ENCODE measurements around the gene SCT. TPM values are rescaled to one million over a fixed set of nuclear protein-coding genes. Genes with fewer than 3 reads are reported as not detected.
A peak's percentile ranks its signal among the peaks of the same experiment; 100 is the strongest.

The SCT gene
- total and polyA plus RNA-seq, 10 donors = 1.1 to 3.8 (median 1.7) TPM; not detected in 3

DNA sequence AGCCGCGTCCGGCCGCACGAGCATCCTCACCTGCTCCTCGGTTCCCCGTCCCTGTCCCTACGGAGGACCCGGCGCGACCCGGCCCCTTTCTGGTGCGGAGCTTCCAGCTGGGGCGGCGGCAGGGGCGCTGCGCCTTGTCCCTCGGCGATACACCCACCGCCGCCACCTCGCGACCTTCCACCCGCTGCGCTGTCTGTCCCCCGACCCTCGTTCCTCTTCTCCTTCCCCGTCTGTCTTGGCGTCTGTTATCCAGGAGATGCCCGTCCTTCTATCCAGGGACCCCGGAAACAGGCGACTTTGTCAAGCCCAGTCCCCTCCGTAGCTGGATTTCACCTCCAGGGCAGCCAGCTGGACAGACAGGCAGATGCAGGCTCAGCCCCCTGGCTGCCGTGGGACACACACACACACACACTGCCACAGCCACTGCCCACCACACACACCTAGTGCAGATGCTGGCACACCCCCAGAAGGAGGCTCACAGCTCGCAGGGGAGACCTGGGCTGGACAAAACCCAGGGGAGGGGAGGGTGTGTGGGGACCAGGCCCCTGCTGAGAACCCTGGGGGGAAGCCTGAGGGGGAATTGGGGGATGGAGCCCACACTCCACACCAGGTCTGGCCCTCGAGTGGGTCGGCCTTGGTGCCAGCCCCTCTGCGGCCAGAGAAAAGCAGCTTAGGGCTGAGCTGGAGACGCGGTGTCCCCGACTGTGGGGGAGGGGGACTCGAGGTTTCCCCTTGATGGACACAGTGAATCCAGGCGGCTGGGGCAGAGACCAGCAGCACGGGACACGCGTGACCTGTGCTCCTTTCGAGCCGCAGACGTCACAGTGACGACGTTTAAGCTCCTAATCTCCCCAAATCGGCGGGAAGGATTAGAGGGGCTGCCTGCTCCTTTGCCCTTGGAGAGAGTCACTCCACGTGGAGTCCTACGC is 10.9 kb upstream of the SCT start:
- Histone ChIP-seq H3K4me1 (peaks cover 12 to 64% (median 41%) of the 10 kb centered on the region in 6 donors), H3K4me3 (peak overlapping the region in 6 of 8 donors; percentile 14 to 55 (median 21)), H3K27ac (no peak overlapping the region), H3K36me3 (peaks cover 0 to 15% (median 0%) of the 10 kb centered on the region in 6 donors), H3K27me3 (replicated peaks in 1 of 7) (peaks cover 0 to 57% (median 47%) of the 10 kb centered on the region in 7 donors), H3K9me3 (no peaks in the 10 kb centered on the region)
- TF ChIP-seq CTCF (IDR thresholded peaks at IDR 0.05 in 8 of 11, conservative IDR thresholded peaks at IDR 0.05 in 3 of 11) (no peak), POLR2AphosphoS5 (IDR thresholded peaks at IDR 0.05) (peak in 1 of 3 donors; percentile 26)
- DNase-seq = no peak
- 33 to 51% (median 36%) methylated on average over 36 to 55 of the region's 55 CpGs for WGBS, 5 donors
- intact Hi-C loops (cut with DNase I; ENCODE audit: low total_unique reads) = no loop called here

DNA sequence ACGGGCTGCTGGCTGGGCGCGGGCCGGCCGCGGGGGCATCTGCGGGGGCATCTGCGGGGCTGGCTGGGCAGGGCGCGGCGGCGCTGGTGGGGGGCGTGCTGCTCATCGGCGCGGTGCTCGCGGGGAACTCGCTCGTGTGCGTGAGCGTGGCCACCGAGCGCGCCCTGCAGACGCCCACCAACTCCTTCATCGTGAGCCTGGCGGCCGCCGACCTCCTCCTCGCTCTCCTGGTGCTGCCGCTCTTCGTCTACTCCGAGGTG is 10.3 kb upstream of the SCT start:
- TF ChIP-seq POLR2AphosphoS5 (IDR thresholded peaks at IDR 0.05) = no peak
- no peak for TF ChIP-seq POLR2A (IDR thresholded peaks at IDR 0.05)
- TF ChIP-seq CTCF (IDR thresholded peaks at IDR 0.05 in 8 of 11, conservative IDR thresholded peaks at IDR 0.05 in 3 of 11) = no peak
- H3K36me3 ChIP-seq = peaks cover 0 to 15% (median 0%) of the 10 kb centered on the region in 6 donors
- WGBS, 5 donors = 3 to 12% (median 4%) methylated on average over 21 to 34 of the region's 34 CpGs
- H3K9me3 ChIP-seq = no peaks in the 10 kb centered on the region
- H3K4me3 ChIP-seq = peak overlapping the region in 6 of 8 donors; percentile 14 to 55 (median 21)
- peaks cover 0 to 57% (median 47%) of the 10 kb centered on the region in 7 donors for H3K27me3 ChIP-seq (replicated peaks in 1 of 7)
- intact Hi-C loops (cut with DNase I; ENCODE audit: low total_unique reads) = no loop called here
- no peak overlapping the region for H3K27ac ChIP-seq
- H3K4me1 ChIP-seq = peaks cover 12 to 63% (median 41%) of the 10 kb centered on the region in 6 donors
- DNase-seq = no peak

DNA sequence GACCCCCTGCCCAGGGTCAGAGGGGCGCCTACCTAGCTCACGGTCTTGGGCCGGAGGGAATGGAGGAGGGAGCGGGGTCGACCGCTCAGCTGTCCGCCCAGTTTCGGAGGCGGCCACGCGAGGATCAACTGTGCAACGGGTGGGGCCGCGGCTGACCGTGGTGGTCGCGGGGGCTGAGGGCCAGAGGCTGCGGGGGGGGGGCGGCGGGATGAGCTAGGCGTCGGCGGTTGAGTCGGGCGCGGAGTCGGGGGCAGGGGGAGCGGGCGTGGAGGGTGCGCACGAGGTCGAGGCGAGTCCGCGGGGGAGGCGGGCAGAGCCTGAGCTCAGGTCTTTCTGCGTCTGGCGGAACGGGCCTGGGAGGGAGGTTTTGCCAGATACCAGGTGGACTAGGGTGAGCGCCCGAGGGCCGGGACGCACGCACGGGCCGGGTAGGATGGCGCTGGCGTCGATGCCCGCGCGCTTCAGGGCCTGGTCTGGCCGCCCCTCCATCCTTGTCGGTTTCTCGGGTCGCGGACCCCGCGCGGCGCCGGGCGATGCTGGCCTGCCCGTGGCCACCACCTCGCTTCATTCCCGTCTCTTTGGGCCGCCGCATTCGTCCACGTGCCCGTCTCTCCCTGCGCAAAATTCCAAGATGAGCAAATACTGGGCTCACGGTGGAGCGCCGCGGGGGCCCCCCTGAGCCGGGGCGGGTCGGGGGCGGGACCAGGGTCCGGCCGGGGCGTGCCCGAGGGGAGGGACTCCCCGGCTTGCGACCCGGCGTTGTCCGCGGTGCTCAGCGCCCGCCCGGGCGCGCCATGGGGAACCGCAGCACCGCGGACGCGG is 9.7 kb upstream of the SCT start, which contains the start of gene DRD4:
DRD4 (plus strand) TSS at position 759 of the 822 bp plus-strand sequence; CDS start at position 795, 36 bp downstream.
- Histone ChIP-seq H3K4me3 (peak within 1 kb of the TSS in 6 of 8 donors; percentile 14 to 55 (median 21)), H3K27ac (no peak within 1 kb of the TSS), H3K4me1 (peaks cover 12 to 57% (median 41%) of the 10 kb centered on the region in 6 donors), H3K27me3 (replicated peaks in 1 of 7) (peaks cover 0 to 57% (median 47%) of the 10 kb centered on the region in 7 donors), H3K36me3 (peaks cover 0 to 11% (median 0%) of the 10 kb centered on the region in 6 donors), H3K9me3 (no peaks in the 10 kb centered on the region)
- no peak for DNase-seq
- 14 to 36% (median 18%) methylated on average over 32 to 100 of the region's 100 CpGs for WGBS, 5 donors
- TF ChIP-seq CTCF (IDR thresholded peaks at IDR 0.05 in 8 of 11, conservative IDR thresholded peaks at IDR 0.05 in 3 of 11) (no peak), POLR2AphosphoS5 (IDR thresholded peaks at IDR 0.05) (no peak), POLR2A (IDR thresholded peaks at IDR 0.05) (no peak)
- intact Hi-C loops (cut with DNase I; ENCODE audit: low total_unique reads) = no loop called here
